ENCODE measurements around the gene UCK2. TPM values are rescaled to one million over a fixed set of nuclear protein-coding genes. Genes with fewer than 3 reads are reported as not detected.
A peak's percentile ranks its signal among the peaks of the same experiment; 100 is the strongest.

Gene UCK2
- total and polyA plus RNA-seq, 9 of the 15 experiments (the other 6 are each of a cell fraction or from before 2014, with no cell fraction given) = 71.6 to 145 (median 95.8) TPM

GRCh38 chr1:165842671-165843129 is 15.3 kb downstream of the UCK2 start (continued):
- TF ChIP-seq ZNF324 (CRISPR knock-in tag; IDR thresholded peaks at IDR 0.05) = 0 out of 2 replicates have a peak, but pooled peaks have one; percentile 19
- peak in 1 of 2 experiments; percentile 69; a peak in 1 of 4 replicates for TF ChIP-seq TBL1XR1 (IDR thresholded peaks at IDR 0.05; ENCODE audit: low read length in 2 of 2)
- no peak for TF ChIP-seq RBM25 (IDR thresholded peaks at IDR 0.05; ENCODE audit: low read depth, low read length, severe bottlenecking)
- no peak for TF ChIP-seq ARHGAP35 (IDR thresholded peaks at IDR 0.05; ENCODE audit: partially characterized antibody)
- TF ChIP-seq ZNF436 (CRISPR knock-in tag; IDR thresholded peaks at IDR 0.05) = no peak
- TF ChIP-seq ZNF165 (CRISPR knock-in tag; IDR thresholded peaks at IDR 0.05; ENCODE audit: borderline replicate concordance) = no peak
- TF ChIP-seq SMAD1 (IDR thresholded peaks at IDR 0.05; ENCODE audit: low read depth, low read length, partially characterized antibody) = no peak
- TF ChIP-seq THRA (IDR thresholded peaks at IDR 0.05) = no peak
- no peak for TF ChIP-seq HDAC6 (IDR thresholded peaks at IDR 0.05; ENCODE audit: low read depth, low read length)
- no peak for TF ChIP-seq NFYB (IDR thresholded peaks at IDR 0.05; ENCODE audit: extremely low read depth, insufficient read length)
- no peak for TF ChIP-seq ZC3H4 (CRISPR knock-in tag; IDR thresholded peaks at IDR 0.05; ENCODE audit: borderline replicate concordance)
- TF ChIP-seq MCM2 (IDR thresholded peaks at IDR 0.05; ENCODE audit: low read depth) = no peak
- TF ChIP-seq TOE1 (IDR thresholded peaks at IDR 0.05; ENCODE audit: borderline replicate concordance) = no peak; the same call in 1 of the 2 replicates
- no peak for TF ChIP-seq TOE1 (CRISPR knock-in tag; IDR thresholded peaks at IDR 0.05; ENCODE audit: borderline replicate concordance, low read depth)
- no peak for TF ChIP-seq NELFE (IDR thresholded peaks at IDR 0.05; ENCODE audit: insufficient read depth, insufficient read length)
- TF ChIP-seq POLR3G (IDR thresholded peaks at IDR 0.05; ENCODE audit: extremely low read depth, insufficient read length, insufficient replicate concordance) = no peak
- TF ChIP-seq ZNF75A (CRISPR knock-in tag; IDR thresholded peaks at IDR 0.05) = no peak
- no peak for TF ChIP-seq COPS2 (conservative IDR thresholded peaks at IDR 0.05)
- no peak for TF ChIP-seq PHF20 (IDR thresholded peaks at IDR 0.05; ENCODE audit: partially characterized antibody)
- no peak for TF ChIP-seq HOMEZ (CRISPR knock-in tag; IDR thresholded peaks at IDR 0.05)
- TF ChIP-seq CTCFL (IDR thresholded peaks at IDR 0.05; ENCODE audit: borderline replicate concordance, insufficient read depth, low read depth, low read length, poor library complexity, severe bottlenecking) = no peak
- no peak for TF ChIP-seq PYGO2 (tag; IDR thresholded peaks at IDR 0.05)

All from K562 (cell line).